ENCODE measurements around the gene ITGBL1. TPM values are rescaled to one million over a fixed set of nuclear protein-coding genes. Genes with fewer than 3 reads are reported as not detected.

Gene ITGBL1
- total RNA-seq, 1 experiment from 2014 or later: not detected

- Mint-ChIP-seq H3K4me1 (ENCODE audit: low read depth, unreplicated experiment) (no peaks in the 10 kb centered on the region), H3K27ac (ENCODE audit: unreplicated experiment) (no peak overlapping the region), H3K27me3 (ENCODE audit: insufficient read depth, unreplicated experiment) (peaks cover 15% of the 10 kb centered on the region), H3K4me3 (ENCODE audit: unreplicated experiment) (no peak overlapping the region), H3K36me3 (ENCODE audit: insufficient read depth, unreplicated experiment) (no peaks in the 10 kb centered on the region), H3K9me3 (ENCODE audit: unreplicated experiment) (peaks cover 9% of the 10 kb centered on the region)
- no TSS peak for BruUV-seq (replicated peaks)
- H3K9me3 ChIP-seq: no peaks in the 10 kb centered on the region
- DNase-seq: no peak
- H3K4me3 ChIP-seq (ENCODE audit: low read depth, low read length): no peak overlapping the region
- H3K36me3 ChIP-seq (ENCODE audit: control insufficient read depth, insufficient read depth, low read length): no peaks in the 10 kb centered on the region
- no peak for TF ChIP-seq CTCF (IDR thresholded peaks at IDR 0.05; ENCODE audit: insufficient read depth in 1 of 2, low read depth in 1 of 2, low read length in 1 of 2, severe bottlenecking in 1 of 2, unreplicated experiment in 1 of 2)
- H3K27me3 ChIP-seq (replicated peaks; ENCODE audit: control insufficient read depth, insufficient read depth, low read length): no peaks in the 10 kb centered on the region
- ChIA-PET CTCF (no interaction called here), POLR2A (no interaction called here)
- intact Hi-C loops (cut with micrococcal nuclease; ENCODE audit: unreplicated experiment): no loop called here
- no peaks in the 10 kb centered on the region for H3K4me1 ChIP-seq
These were observed 28.6 kb upstream of the ITGBL1 start for GRCh38 chr13:101423872-101424271.

GRCh38 chr13:101424381-101425155 is 27.9 kb upstream of the ITGBL1 start:
- no peak overlapping the region for H3K4me3 Mint-ChIP-seq (ENCODE audit: unreplicated experiment)
- Histone ChIP-seq H3K9me3 (no peaks in the 10 kb centered on the region), H3K36me3 (ENCODE audit: control insufficient read depth, insufficient read depth, low read length) (no peaks in the 10 kb centered on the region), H3K27me3 (replicated peaks; ENCODE audit: control insufficient read depth, insufficient read depth, low read length) (no peaks in the 10 kb centered on the region), H3K4me1 (no peaks in the 10 kb centered on the region), H3K4me3 (ENCODE audit: low read depth, low read length) (no peak overlapping the region)
- no peaks in the 10 kb centered on the region for H3K4me1 Mint-ChIP-seq (ENCODE audit: low read depth, unreplicated experiment)
- BruUV-seq (replicated peaks): no TSS peak
- ChIA-PET CTCF (no interaction called here), POLR2A (no interaction called here)
- TF ChIP-seq CTCF (IDR thresholded peaks at IDR 0.05; ENCODE audit: insufficient read depth in 1 of 2, low read depth in 1 of 2, low read length in 1 of 2, severe bottlenecking in 1 of 2, unreplicated experiment in 1 of 2): no peak
- intact Hi-C loops (cut with micrococcal nuclease; ENCODE audit: unreplicated experiment): no loop called here
- peaks cover 17% of the 10 kb centered on the region for H3K27me3 Mint-ChIP-seq (ENCODE audit: insufficient read depth, unreplicated experiment)
- H3K36me3 Mint-ChIP-seq (ENCODE audit: insufficient read depth, unreplicated experiment): no peaks in the 10 kb centered on the region
- no peak for DNase-seq
- peaks cover 9% of the 10 kb centered on the region for H3K9me3 Mint-ChIP-seq (ENCODE audit: unreplicated experiment)
- no peak overlapping the region for H3K27ac Mint-ChIP-seq (ENCODE audit: unreplicated experiment)

GRCh38 chr13:101425156-101425471 is 27.4 kb upstream of the ITGBL1 start:
- BruUV-seq (replicated peaks): no TSS peak
- Mint-ChIP-seq H3K27me3 (ENCODE audit: insufficient read depth, unreplicated experiment) (peaks cover 17% of the 10 kb centered on the region), H3K4me3 (ENCODE audit: unreplicated experiment) (no peak overlapping the region), H3K4me1 (ENCODE audit: low read depth, unreplicated experiment) (no peaks in the 10 kb centered on the region), H3K9me3 (ENCODE audit: unreplicated experiment) (peaks cover 9% of the 10 kb centered on the region), H3K36me3 (ENCODE audit: insufficient read depth, unreplicated experiment) (no peaks in the 10 kb centered on the region), H3K27ac (ENCODE audit: unreplicated experiment) (no peak overlapping the region)
- H3K4me1 ChIP-seq: no peaks in the 10 kb centered on the region
- no peak for DNase-seq
- intact Hi-C loops (cut with micrococcal nuclease; ENCODE audit: unreplicated experiment): no loop called here
- ChIA-PET CTCF (no interaction called here), POLR2A (no interaction called here)
- no peaks in the 10 kb centered on the region for H3K9me3 ChIP-seq
- H3K27me3 ChIP-seq (replicated peaks; ENCODE audit: control insufficient read depth, insufficient read depth, low read length): no peaks in the 10 kb centered on the region
- H3K4me3 ChIP-seq (ENCODE audit: low read depth, low read length): no peak overlapping the region
- no peak for TF ChIP-seq CTCF (IDR thresholded peaks at IDR 0.05; ENCODE audit: insufficient read depth in 1 of 2, low read depth in 1 of 2, low read length in 1 of 2, severe bottlenecking in 1 of 2, unreplicated experiment in 1 of 2)
- H3K36me3 ChIP-seq (ENCODE audit: control insufficient read depth, insufficient read depth, low read length): no peaks in the 10 kb centered on the region

Data from Caco-2 (cell line).